Erythroblast (primary cell): ENCODE measurements around the gene AEN.

ENCODE experiments used
- GATA1 ChIP-seq: IDR thresholded peaks from 2 replicates; pipeline ENCODE4 v1.6.1; 2011; ENCODE audit warnings: low read depth, mild to moderate bottlenecking, control low read depth, low read length, moderate library complexity
- POLR2A ChIP-seq: IDR thresholded peaks from 2 replicates; pipeline ENCODE4 v1.6.1; 2011; ENCODE audit warnings: mild to moderate bottlenecking, low read length

DNA sequence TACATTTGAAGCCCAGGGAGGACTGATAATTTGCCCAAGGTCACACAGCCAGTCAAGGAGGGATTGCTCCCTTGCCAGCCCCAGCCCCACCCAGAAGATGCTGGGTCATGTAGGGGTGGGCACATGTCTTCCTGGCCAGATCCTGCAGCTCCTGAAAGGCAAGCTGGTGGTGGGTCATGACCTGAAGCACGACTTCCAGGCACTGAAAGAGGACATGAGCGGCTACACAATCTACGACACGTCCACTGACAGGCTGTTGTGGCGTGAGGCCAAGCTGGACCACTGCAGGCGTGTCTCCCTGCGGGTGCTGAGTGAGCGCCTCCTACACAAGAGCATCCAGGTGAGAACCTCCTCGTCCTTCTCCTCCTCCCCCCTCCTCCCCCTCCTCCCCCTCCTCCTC is 30.8 kb downstream of the AEN start:
- TF ChIP-seq POLR2A (no peak), GATA1 (no peak)
